Stimulated activated naive CD4-positive, alpha-beta T cell (primary cell): ENCODE measurements around the gene RGS9BP.
"Not testable (repeated sequence)": the region's sequence is repeated elsewhere in the genome, so short reads cannot be mapped to it uniquely, and the experiment has no call there.

Experiments used
- DNase-seq, 6 experiments: peaks; one replicate each; lab custom pipeline; 2025; lab: John Stamatoyannopoulos, UW

Gene RGS9BP

DNA sequence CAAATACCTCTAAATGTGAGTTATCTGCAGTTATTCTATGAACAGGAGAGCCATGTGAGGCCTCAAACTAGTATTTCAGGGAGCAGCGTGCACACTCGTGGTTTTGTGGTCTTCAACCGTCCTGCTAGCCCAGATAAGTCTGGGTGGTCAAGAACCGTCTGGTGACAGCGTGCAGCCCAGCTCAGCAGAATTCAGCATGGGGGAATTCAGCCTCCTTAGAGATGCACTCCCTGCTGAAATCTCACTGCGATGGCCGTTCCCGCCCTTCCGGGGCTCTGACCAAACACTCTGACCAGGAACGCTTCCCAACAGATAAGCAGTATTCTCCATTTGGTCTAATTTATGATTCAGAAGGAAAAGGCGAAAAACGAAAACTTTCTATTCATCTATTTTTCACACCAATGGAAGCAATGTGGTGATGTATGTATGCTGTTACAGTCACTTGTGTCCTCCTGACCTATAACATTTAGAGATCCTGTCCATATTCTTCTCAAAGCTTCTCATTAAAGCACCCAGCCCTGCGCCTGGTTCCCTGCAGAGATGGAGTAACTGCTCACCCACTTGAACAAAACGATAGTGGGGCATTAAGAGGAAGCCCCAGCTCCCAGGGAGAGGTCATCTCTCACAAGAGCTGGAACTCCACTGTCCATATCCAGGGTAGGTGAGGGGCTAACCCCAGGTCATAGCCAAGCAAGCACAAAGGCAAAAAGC, 3.6 kb upstream of the RGS9BP start:
- no peak for DNase-seq

DNA sequence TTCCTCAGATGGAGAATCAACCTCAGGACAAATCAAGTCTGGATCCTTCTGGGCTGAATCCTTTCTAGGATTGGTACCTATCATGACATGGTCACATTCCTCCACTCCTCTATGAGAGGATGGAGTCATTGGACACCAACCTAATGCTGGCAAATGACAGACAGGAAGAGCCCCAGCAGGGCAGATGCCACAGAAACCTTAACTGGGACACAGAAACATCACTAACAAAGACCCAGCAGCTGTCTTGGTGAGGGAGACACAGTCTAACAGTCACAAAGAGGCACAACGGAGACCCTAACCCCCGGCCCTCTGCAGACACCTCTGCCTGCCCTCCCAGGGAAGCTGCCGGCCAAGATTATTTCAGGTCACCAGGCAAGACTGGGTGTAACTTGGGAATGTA, 2.8 kb upstream of the RGS9BP start:
- DNase-seq, result no peak

DNA sequence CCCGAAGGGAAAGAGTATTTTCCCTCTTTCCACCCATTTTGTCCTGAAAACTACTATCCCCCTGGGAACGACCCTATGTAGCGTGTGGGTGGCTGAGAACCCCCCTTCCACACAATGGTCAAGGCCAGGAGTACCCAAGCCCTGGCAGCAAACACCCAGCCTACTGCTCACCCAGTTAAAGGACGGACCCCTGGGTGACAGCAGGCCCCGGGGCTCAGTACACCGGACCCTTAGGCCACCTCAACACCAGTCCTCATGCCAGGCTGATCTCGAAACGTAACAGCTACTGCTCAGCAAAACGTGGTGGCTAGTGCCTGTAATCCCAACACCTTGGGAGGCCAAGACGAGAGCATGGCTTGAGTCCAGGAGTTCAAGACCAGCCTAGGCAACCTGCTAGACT, 2.1 kb upstream of the RGS9BP start:
- DNase-seq, result no peak

DNA sequence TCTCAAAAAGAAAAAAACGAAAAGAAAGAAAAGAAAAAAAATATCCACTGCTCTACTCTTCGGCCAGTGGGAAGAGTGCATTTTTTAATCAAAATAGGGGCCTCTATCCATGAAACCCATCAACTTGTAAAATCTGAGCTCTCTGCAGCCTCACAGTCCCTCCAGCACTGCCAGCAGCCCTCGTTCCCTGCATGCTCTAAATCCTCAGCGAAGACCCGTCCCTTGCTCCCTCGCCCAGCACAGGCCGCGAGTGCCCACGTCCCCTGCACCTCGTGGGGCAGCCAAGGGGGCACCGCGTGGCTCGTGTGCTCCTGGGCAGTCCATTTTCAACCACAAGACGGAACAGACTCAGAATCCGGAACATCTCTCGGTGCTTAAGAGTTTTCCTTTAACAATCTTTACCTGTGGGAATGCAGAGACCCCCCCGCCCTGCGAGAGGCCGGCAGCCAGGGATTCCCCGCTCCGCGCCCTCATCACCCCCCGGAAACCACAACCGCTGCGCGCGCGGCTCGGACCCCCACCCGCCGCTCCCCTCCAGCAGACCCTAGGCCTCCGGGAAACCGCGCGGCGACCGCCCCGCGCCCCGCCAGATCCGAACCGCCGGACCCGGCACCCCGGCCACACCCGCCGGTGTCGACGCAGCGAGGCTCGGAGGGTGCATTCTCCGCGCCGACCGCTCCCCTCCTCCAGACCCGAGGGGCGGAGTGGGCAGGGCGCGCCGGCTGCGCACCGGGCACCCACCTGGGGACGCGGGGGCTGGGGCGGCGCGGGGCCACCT, 1.3 kb upstream of the RGS9BP start:
- no peak for DNase-seq

DNA sequence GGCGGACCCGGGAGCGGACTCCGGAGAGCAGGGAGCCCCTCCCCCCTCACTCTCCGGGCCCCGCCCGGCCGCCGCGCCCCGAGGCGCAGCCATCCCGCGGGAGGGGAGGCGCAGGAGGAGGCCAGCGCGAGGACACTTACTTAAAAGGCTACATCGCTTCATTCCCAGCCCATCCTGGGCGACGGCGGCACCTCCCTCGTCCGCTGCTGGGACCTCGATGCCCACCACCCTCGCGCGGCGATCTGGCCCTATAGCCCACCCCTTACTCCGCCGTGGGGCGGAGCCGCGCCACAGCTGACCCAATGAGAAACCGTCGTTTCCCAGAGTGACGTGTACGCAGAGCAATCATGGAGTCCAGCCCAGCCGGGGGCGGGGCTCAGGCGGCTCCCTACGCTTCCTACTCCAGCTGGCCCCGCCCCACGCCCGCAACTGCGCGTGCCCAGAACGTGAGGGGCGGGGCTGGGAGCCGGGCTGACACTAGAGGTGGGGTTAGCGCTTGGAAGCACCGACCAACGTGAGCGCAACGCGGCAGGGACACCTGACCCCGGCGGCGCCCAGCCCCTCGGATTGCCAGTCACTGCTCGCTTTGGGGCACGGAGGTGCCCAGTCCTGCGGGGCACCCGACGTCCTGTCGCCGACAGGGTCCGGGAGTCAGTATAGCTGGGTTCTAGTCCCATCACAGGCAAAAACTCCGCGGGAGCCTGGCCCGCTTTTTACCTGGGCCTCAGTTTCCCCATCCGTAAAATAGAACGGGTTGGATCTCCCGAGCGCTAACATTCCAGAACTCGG, 523 bp upstream of the RGS9BP start, which contains the start of gene ANKRD27:
Gene ANKRD27 (minus strand): TSS at position 250 of the 789 bp plus-strand sequence. CDS start 16,165 bp downstream, outside the sequence.
- peak; percentile 96 to 99 (median 97) for DNase-seq

DNA sequence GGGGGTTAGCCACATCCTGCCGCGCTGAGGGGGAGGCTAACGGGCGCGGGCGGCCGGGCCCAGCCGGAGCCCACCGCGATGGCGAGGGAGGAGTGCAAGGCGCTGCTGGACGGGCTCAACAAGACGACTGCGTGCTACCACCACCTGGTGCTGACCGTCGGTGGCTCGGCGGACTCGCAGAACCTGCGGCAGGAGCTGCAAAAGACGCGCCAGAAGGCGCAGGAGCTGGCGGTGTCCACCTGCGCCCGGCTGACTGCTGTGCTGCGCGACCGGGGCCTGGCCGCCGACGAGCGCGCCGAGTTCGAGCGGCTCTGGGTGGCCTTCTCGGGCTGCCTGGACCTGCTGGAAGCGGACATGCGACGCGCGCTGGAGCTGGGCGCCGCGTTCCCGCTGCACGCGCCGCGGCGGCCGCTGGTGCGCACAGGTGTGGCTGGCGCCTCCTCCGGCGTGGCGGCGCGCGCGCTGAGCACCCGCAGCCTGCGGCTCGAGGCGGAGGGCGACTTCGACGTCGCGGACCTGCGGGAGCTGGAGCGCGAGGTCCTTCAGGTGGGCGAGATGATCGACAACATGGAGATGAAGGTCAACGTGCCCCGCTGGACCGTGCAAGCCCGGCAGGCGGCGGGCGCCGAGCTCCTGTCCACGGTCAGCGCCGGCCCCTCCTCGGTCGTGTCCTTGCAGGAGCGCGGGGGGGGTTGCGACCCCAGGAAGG, 692 bp downstream of the RGS9BP start:
- DNase-seq, result peak in 4 of 6 experiments; percentile 10 to 54 (median 34)

DNA sequence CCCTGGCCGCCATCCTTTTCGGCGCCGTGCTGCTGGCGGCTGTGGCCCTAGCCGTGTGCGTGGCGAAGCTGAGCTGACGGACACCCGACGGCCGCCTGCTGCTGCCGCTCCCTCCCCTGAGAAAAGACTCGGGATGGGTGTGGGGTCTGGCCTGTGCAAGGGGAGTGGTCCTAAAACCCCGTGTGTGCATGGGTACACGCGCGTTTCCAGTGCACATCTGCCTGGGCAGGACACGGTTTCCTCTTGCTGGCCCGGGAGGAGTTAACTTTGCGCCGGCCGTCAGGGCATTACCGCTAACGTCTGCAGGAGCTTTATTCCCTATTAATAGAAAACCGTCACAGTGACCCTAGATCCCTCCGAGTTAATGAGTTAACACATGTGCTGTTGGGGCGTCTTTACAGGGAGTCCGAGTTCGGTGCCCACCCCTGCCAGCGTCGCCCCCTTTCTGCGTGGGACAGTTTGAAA, 1.3 kb downstream of the RGS9BP start:
- no peak for DNase-seq

DNA sequence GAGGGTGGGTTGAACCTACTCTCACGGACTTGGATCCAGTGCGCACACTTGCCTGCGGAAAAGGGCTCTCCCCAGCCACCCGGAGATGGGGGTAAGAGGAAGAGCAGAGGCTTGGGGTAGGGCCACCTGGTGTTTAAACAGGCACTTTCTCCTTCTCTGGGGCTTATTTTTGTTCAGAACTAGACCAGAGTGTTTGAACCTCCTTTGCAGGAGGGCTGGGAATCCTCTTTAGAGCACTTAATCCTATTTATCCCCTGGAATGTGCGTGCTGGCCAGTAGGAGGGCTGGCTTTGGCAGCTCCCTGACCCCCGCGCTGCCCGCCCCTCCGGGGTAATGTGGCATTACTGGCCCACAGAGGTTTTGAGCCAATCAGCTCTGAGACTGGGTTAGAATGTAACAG, 2.0 kb downstream of the RGS9BP start:
- no peak for DNase-seq

DNA sequence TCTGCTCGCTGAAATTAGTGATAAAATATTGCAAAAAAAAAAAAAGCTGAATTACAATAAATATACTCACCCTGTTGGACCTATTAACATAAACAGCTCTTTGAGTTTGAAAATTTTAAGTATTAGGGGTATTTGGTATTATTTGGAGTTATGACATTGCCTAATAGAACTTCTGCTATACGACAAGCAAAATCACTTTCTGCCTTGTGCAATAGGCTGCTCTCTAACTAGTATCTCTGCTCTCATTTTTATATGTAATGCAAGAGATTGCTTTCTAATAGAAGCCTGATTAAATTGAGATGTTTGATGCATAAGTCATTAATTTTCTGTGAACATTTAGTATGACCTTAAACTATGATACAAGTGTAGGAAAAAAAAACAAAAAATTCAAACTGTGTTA, 5.3 kb downstream of the RGS9BP start:
- no peak for DNase-seq

DNA sequence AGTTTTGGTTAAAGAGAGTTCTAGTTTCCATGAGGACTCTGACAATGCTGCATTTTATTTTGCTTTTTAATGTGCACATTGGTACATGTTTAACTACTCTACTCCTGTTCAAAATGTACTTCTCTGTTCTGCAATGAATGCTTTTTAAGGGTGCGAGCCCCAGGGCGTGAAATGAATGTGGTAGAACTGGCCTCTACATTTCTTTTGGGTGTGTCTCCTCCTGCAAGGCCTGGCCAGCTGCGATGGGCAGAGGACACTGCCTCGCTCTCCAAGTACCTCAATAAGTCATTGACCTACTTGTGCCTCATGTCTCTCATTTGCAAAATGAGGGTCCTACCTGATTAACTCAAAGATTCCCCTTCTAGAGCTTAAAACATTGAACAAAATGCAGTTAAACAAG, 6.7 kb downstream of the RGS9BP start:
- no peak for DNase-seq

DNA sequence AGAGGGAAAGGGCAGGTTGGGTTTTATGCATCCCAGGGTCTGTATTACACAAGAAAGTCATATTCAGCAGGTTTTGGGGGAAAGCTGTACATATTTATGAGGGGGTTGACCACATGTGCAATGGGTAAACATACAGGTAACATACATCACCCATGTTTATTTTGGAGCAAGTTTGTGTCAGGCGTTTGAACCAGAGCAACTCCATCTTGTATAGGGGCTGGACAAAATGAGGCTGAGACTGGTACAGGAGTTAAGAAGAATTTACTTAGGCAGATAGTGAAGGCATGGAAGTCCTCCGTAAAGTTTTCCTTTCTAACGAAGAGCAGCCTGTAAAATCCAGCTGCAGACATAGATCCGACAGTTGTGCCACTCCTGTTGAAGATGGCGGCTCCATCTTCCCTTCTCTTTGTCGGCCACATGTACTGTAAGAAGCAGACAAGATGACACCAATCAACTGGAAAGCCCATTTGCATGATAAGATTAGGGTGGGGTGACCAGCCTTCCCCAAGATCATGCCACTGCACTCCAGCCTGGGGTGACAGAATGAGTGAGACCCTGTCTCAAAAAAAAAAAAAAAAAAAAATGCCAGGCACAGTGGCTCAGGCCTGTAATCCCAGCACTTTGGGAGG, 11.3 kb downstream of the RGS9BP start:
- DNase-seq, result no peak

DNA sequence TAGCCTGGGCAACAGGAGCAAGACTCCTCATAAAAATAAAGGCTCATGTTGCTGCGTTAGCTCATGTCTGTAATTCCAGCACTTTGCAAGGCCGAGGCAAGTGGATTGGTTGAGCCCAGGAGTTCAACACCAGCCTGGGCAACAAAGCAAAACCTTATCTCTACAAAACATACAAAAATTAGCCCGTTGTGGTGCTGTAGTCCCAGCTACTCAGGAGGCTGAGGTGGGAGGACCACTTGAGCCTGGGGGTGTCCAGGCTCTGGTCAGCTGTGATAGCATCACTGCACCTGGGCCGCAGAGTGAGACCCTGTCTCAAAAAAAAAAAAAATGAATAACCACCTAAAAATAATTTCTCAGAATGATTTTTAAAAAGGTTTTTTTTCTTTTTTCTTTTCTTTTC, 12.0 kb downstream of the RGS9BP start:
- no peak for DNase-seq

DNA sequence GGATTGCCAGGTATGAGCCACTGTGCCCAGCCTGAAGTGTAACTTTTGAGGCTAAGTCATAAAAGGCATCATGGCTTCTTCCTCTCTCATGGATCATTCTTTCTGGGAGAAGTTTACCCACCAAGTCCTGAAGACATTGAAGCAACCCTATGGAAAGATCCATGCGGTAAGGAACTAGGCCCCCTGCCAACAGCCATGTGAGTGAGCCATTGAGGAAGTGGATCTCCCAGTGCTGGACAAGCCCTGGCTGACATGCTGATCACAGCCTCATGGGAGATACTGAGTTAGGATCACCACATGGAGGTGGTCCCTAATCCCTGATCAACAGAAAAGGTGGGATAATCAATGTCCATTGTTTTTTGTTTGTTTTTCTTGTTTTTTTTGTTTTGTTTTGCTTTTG, 12.7 kb downstream of the RGS9BP start:
- no peak for DNase-seq

DNA sequence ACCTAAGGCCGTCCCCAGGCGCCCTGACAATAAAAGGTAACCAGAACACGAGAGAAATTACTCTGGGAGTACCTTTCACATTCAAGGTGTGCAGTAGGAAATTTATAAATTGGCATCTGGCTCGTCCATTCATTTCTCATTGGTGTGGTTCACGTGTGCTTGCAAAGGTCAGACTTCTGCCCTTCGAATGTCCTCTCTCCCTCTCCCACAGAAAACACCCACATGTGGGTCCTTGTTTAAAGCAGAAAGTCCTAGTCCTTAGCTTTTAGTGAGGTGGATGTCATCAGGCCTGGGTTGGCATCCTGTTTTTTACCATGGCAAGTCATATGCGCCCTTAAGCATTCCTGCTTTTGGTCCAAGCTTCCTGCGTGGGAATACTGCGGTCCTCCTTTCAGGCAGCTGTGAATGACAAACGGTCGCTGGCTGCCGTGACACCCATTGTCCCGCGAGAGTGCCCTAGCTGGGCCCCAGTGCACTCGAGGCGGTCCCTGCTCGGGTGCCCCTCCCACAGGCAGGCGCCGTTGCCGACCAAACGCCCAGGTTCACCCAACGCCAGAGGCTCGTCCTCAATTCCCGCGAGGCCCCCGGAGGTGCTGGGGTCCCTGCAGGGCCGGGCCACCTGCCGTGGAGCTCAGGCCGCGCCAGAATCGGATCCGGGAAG, 15.8 kb downstream of the RGS9BP start, which contains the start of gene NUDT19:
Gene NUDT19 (plus strand): TSS at position 531 of the 661 bp plus-strand sequence. CDS start 140 bp downstream, outside the sequence.
- DNase-seq, result peak; percentile 36 to 67 (median 50)

DNA sequence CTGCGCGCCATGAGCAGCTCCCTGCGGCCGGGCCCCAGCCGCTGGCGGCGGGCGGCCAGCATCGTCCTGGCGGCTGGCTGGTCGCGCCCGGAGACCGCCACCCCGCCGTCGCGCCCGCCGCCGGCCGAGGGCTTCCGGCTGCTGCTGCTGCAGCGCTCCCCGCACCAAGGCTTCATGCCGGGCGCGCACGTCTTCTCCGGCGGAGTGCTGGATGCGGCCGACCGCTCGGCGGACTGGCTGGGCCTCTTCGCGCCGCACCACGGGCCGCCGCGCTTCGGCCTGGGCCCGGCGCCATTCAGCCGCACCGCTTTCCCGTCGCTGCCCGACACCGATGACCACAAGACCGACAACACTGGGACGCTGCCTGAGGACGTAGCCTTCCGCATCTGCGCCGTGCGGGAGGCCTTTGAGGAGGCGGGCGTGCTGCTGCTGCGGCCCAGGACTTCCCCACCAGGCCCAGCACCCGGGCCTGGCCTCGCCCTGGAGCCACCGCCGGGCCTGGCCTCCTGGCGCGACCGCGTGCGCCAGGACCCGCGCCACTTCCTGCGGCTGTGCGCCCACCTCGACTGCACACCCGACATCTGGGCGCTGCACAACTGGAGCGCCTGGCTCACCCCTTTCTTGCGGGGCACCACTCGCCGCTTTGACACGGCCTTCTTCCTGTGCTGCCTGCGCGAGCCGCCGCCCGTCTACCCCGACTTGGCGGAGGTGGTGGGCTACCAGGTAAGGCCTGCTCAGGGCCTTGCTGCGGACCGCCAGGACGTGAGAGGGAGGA, 16.5 kb downstream of the RGS9BP start:
- peak; percentile 11 to 71 (median 38) for DNase-seq

DNA sequence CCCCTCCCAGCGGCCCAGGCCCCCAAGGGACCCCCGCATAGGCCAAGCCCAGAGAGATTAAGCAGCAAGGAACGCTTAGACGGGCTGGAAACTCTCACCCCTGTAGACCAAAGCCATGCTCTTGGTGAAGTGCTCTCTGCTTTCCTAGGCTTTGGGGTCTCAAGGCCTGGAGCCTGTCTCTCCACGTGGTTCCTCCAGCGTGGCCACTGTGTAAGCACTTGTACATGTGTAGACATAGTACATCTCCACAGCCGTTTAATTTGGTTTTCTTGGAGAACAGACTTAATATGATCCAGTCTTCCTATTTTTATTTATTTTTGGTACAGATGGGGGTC, 17.0 kb downstream of the RGS9BP start:
- DNase-seq, result no peak

DNA sequence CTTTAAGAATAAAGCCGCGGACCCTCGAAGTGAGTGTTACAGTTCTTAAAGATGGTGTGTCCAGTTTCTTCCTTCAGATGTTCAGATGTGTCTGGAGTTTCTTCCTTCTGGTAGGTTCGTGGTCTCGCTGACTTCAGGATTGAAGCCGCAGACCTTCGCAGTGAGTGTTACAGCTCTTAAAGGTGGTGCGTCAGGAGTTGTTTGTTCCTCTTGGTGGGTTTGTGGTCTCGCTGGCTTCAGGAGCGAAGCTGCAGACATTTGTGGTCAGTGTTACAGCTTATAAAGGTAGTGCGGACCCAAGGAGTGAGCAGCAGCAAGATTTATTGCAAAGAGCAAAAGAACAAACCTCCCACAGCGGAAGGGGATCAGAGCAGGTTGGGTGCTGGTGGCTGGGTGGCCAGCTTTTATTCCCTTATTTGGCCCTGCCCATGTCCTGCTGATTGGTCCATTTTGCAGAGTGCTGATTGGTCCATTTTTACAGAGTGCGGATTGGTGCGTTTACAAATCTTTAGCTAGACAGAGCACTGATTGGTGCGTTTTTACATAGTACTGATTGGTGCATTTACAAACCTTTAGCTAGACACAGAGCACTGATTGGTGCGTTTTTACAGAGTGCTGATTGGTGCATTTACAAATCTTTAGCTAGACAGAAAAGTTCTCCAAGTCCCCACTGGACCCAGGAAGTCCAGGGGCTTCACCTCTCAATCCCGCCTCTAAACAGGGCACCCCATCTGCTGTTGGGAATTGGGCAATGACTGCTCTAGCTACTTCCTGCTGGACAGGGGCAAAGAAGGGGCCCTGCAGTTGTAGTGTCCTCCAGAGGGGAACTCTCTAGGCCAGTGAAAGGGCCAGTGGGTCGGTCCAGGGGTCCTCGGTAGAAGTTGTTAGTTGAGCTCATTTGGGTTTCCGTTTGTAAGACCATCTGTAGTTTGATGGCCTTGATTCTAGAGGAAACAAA, 17.8 kb downstream of the RGS9BP start:
- DNase-seq, result peak in 2 of 6 experiments; percentile 5 to 16

DNA sequence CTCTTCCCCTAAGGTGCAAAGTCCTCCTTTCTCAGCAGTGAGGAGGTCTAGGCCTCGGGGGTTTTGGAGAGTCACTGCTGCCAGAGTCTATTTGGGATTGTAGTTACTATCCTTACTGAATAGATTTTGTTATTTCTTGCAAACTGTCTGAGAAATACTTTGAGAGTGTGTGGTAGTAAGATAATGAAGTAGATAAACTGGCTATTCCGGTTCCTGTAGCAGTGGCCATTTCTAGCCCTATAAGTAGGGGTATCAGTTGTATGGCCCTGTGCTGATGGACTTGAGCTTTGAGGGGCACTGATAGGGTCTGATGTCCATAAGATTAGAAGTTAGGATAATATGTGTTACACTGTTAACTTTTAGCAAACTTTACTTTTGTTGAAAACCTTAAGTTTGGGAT, 18.7 kb downstream of the RGS9BP start:
- not testable (repeated sequence) for DNase-seq

DNA sequence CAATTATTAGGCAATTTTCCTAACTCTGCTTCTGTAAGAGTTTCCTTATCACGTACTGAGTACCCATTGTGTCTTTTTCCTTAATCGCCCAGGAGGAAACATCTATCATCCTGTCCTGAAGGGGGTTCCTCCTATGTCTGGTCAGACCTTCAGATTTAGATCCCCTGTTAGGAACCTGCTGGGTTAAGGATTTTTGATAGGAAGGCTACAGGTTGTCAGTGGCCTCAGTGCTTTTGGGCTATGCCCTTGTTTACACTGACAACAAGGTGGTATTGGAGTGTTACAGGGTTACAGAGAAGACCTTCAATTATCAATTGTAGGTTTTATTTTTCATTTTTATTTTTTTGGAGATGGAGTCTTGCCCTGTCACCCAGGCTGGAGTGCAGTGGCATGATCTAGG, 19.2 kb downstream of the RGS9BP start:
- not testable (repeated sequence) for DNase-seq
